GM10266 (cell line): Measurements from ENCODE around the gene NREP.

Source experiments
- DNase-seq: peaks from one replicate; pipeline ENCODE4 v3.0.0; 2012; ENCODE audit errors: extremely low spot score
- CTCF ChIP-seq: IDR thresholded peaks from 2 replicates; pipeline ENCODE4 v1.5.1; 2012; ENCODE audit warnings: mild to moderate bottlenecking, low read depth; ENCODE audit not compliant: control insufficient read depth, insufficient read depth; ENCODE audit errors: missing control alignments

NREP gene

GRCh38 chr5:111779260-111779921 lies 22.4 kb upstream of the NREP start:
- no peak for DNase-seq
- TF ChIP-seq CTCF = no peak

- no peak for TF ChIP-seq CTCF
- DNase-seq = no peak
These were observed 20.2 kb upstream of the NREP start for GRCh38 chr5:111776913-111777781.

GRCh38 chr5:111775224-111775623 lies 18.2 kb upstream of the NREP start:
- no peak for TF ChIP-seq CTCF
- no peak for DNase-seq

- no peak for TF ChIP-seq CTCF
These were observed 17.5 kb upstream of the NREP start for GRCh38 chr5:111774525-111774924.

GRCh38 chr5:111772456-111773122 lies 15.6 kb upstream of the NREP start:
- TF ChIP-seq CTCF = no peak
- DNase-seq = no peak

More at GRCh38 chr5:111774525-111774924, 17.5 kb upstream of the NREP start:
- no peak for DNase-seq

- DNase-seq = no peak
- TF ChIP-seq CTCF = no peak
These were observed 12.5 kb upstream of the NREP start for GRCh38 chr5:111769541-111769940.
